Endodermal cell (in vitro differentiated cells): ENCODE data around the gene AHI1. TPM values are rescaled to one million over a fixed set of nuclear protein-coding genes. Genes with fewer than 3 reads are reported as not detected.

Experiments used
- DNase-seq: peaks from one replicate; pipeline ENCODE4 v3.0.0-alpha.2; 2017
- H3K27ac ChIP-seq: 2 replicates; pipeline ENCODE4 v1.5.1; 2013; ENCODE audit warnings: mild to moderate bottlenecking, low read depth, low read length, moderate library complexity
- H3K27me3 ChIP-seq: 2 replicates; pipeline ENCODE4 v1.6.1; 2013; ENCODE audit warnings: mild to moderate bottlenecking, low read length, moderate library complexity; ENCODE audit not compliant: insufficient read depth, control insufficient read depth, poor library complexity, severe bottlenecking
- H3K36me3 ChIP-seq: 2 replicates; pipeline ENCODE4 v1.7.0; 2013; ENCODE audit warnings: mild to moderate bottlenecking, low read length, moderate library complexity; ENCODE audit not compliant: control insufficient read depth, insufficient read depth
- H3K4me1 ChIP-seq: one replicate; pipeline ENCODE4 v1.7.0; 2013; ENCODE audit warnings: low read length; ENCODE audit not compliant: control insufficient read depth, insufficient read depth
- H3K4me3 ChIP-seq: 2 replicates; pipeline ENCODE4 v1.5.1; 2013; ENCODE audit warnings: mild to moderate bottlenecking, low read length, moderate library complexity
- H3K9ac ChIP-seq: 2 replicates; pipeline ENCODE4 v1.6.1; 2013; ENCODE audit warnings: mild to moderate bottlenecking, low read length, moderate library complexity; ENCODE audit not compliant: poor library complexity, severe bottlenecking; ENCODE audit errors: extremely low read depth
- H3K9me3 ChIP-seq: 2 replicates; pipeline ENCODE4 v1.6.1; 2013; ENCODE audit warnings: mild to moderate bottlenecking, low read length, moderate library complexity; ENCODE audit not compliant: control insufficient read depth
- H3K27ac Mint-ChIP-seq: 2 replicates; pipeline ENCODE4 v1.8.0; 2020; ENCODE audit warnings: mixed read lengths
- H3K27me3 Mint-ChIP-seq: 2 replicates; pipeline ENCODE4 v1.8.0; 2021; ENCODE audit warnings: mild to moderate bottlenecking, mixed read lengths; ENCODE audit not compliant: insufficient read depth
- H3K36me3 Mint-ChIP-seq: 2 replicates; pipeline ENCODE4 v1.8.0; 2020; ENCODE audit warnings: low read depth, mixed read lengths
- H3K4me1 Mint-ChIP-seq: 2 replicates; pipeline ENCODE4 v1.8.0; 2020; ENCODE audit warnings: mixed read lengths
- H3K4me3 Mint-ChIP-seq: 2 replicates; pipeline ENCODE4 v1.8.0; 2020; ENCODE audit warnings: mild to moderate bottlenecking, moderate library complexity, mixed read lengths
- H3K9me3 Mint-ChIP-seq: 2 replicates; pipeline ENCODE4 v1.8.0; 2020; ENCODE audit warnings: mild to moderate bottlenecking, mixed read lengths
- WGBS, 2 experiments: methylation state at CpG; one replicate each; pipeline versions ENCODE4 v1.1.5 to v1.1.7; 2013; ENCODE audit warnings: missing lambda C conversion rate in 2 of 2, mixed read lengths in 1 of 2; ENCODE audit not compliant: insufficient coverage in 1 of 2, insufficient read length in 1 of 2; 5-methylcytosine and 5-hydroxymethylcytosine counted together
- total RNA-seq, 2 donors: library from RNA; stranded (reverse); fragmentation: NEBNext Ultra II Directional in 1 of 2; extraction: Animal tissue kit (Norgen Biotek cat#: 25700) in 1 of 2; gene quantifications; 2 replicates in 1 of 2; 3 replicates in 1 of 2; pipeline ENCODE4 v1.2.1, GENCODE V29; 2021
- TF ChIP-seq, protein P1 (sequence below): fragments of 200-600 bp; sonication (generic); conservative IDR thresholded peaks from 2 replicates; pipeline ENCODE4 v1.5.0; 2021; ENCODE audit warnings: antibody characterized with exemption, mild to moderate bottlenecking

The AHI1 gene
- total RNA-seq, 2 donors from 2014 or later: 24.9 to 34.9 TPM

GRCh38 chr6:135520781-135521180 is 23.2 kb upstream of the AHI1 start:
- WGBS, 2 experiments: 80 to 90% methylated on average over 1 to 2 of the region's 2 CpGs
- no peak for DNase-seq
- H3K27me3 ChIP-seq: no peaks in the 10 kb centered on the region
- no peaks in the 10 kb centered on the region for H3K36me3 Mint-ChIP-seq
- H3K9me3 Mint-ChIP-seq: no peaks in the 10 kb centered on the region
- H3K9me3 ChIP-seq: peaks cover 15% of the 10 kb centered on the region
- no peak overlapping the region for H3K9ac ChIP-seq
- TF ChIP-seq, protein P1, sequence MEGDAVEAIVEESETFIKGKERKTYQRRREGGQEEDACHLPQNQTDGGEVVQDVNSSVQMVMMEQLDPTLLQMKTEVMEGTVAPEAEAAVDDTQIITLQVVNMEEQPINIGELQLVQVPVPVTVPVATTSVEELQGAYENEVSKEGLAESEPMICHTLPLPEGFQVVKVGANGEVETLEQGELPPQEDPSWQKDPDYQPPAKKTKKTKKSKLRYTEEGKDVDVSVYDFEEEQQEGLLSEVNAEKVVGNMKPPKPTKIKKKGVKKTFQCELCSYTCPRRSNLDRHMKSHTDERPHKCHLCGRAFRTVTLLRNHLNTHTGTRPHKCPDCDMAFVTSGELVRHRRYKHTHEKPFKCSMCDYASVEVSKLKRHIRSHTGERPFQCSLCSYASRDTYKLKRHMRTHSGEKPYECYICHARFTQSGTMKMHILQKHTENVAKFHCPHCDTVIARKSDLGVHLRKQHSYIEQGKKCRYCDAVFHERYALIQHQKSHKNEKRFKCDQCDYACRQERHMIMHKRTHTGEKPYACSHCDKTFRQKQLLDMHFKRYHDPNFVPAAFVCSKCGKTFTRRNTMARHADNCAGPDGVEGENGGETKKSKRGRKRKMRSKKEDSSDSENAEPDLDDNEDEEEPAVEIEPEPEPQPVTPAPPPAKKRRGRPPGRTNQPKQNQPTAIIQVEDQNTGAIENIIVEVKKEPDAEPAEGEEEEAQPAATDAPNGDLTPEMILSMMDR: no peak
- no peak overlapping the region for H3K4me3 ChIP-seq
- no peaks in the 10 kb centered on the region for H3K4me1 ChIP-seq
- no peak overlapping the region for H3K27ac ChIP-seq
- no peak overlapping the region for H3K4me3 Mint-ChIP-seq
- H3K36me3 ChIP-seq: no peaks in the 10 kb centered on the region
- no peak overlapping the region for H3K27ac Mint-ChIP-seq
- no peaks in the 10 kb centered on the region for H3K27me3 Mint-ChIP-seq
- peaks cover 6% of the 10 kb centered on the region for H3K4me1 Mint-ChIP-seq

DNA sequence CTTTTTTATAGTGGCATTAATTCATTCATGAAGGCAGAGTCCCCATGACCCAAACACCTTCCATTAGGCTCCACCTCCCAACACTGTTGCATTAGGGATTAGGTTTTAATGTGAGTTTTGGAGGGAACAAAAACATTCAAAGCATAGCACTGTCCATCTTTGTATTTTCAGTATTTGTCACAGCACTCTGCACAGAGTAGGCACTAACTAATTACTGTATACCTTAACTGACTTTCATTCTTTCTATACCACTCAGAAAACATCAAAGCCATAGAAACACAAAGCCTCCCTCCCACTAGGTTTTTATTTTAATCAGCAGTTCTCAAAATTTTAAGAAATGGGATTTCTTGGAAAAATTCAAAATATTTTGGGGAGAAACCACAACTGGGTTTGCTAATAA is 21.8 kb upstream of the AHI1 start:
- DNase-seq: no peak
- no peaks in the 10 kb centered on the region for H3K36me3 ChIP-seq
- Mint-ChIP-seq H3K27me3 (no peaks in the 10 kb centered on the region), H3K36me3 (no peaks in the 10 kb centered on the region), H3K9me3 (no peaks in the 10 kb centered on the region), H3K4me1 (peaks cover 10% of the 10 kb centered on the region), H3K4me3 (no peak overlapping the region), H3K27ac (no peak overlapping the region)
- H3K4me3 ChIP-seq: no peak overlapping the region
- H3K9me3 ChIP-seq: peaks cover 15% of the 10 kb centered on the region
- no peak overlapping the region for H3K27ac ChIP-seq
- no peak overlapping the region for H3K9ac ChIP-seq
- no peaks in the 10 kb centered on the region for H3K27me3 ChIP-seq
- H3K4me1 ChIP-seq: no peaks in the 10 kb centered on the region
- TF ChIP-seq, protein P1: no peak

- Histone ChIP-seq H3K9ac (no peak overlapping the region), H3K36me3 (no peaks in the 10 kb centered on the region), H3K27ac (no peak overlapping the region), H3K9me3 (peaks cover 15% of the 10 kb centered on the region), H3K4me3 (no peak overlapping the region), H3K27me3 (no peaks in the 10 kb centered on the region), H3K4me1 (no peaks in the 10 kb centered on the region)
- H3K27ac Mint-ChIP-seq: no peak overlapping the region
- H3K27me3 Mint-ChIP-seq: no peaks in the 10 kb centered on the region
- TF ChIP-seq, protein P1: no peak
- DNase-seq: no peak
- no peaks in the 10 kb centered on the region for H3K9me3 Mint-ChIP-seq
- peaks cover 5% of the 10 kb centered on the region for H3K4me1 Mint-ChIP-seq
- H3K36me3 Mint-ChIP-seq: no peaks in the 10 kb centered on the region
- WGBS, 2 experiments: 100% methylated on average over 2 of the region's 2 CpGs; no CpG with 5 or more reads in 1 of the 2 experiments
- H3K4me3 Mint-ChIP-seq: no peak overlapping the region
Measured at GRCh38 chr6:135517527-135517926, 20.0 kb upstream of the AHI1 start.
